ENCODE measurements around the gene FLNA. TPM values are rescaled to one million over a fixed set of nuclear protein-coding genes. Genes with fewer than 3 reads are reported as not detected.
"Not testable (repeated sequence)": the region's sequence is repeated elsewhere in the genome, so short reads cannot be mapped to it uniquely, and the experiment has no call there.

Gene FLNA
- total RNA-seq, 3 donors from 2014 or later = 416 to 675 (median 622) TPM

DNA sequence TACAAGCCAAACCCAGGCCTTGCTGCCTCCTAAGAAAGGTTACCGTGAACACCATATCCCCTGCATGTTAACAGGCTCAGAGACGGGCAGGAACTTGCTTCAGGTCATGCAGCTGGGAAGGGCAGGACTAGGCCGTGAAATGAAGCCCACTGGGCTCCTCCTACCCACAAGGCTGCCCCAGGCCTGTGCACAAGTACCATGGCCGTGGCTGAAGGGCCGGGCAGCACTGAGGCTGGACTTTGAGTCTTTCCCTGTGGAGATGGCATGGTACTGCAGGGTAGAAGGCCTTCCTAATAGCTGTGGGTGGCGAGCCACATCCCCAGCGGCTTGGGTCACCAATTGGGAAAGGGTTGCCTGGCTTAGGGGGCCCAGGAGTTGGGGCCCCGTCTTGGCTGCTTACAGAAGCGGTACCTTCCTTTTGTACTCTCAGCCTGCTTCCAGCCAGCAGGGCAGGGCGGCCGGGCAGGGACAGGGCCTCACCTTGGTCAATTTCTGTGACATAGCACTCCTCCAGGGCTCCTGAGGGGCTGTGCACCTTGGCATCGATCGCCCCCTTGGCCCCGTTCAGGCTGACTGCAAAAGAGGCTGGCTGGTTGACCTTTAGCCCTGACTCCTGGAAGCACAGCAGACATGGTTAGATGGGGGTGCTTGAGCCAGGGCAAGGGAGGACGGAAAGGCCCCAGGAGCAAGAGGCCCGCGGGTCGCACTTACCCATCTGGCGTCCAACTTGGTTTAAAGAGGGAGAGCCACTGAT lies 23.8 kb downstream of the FLNA start:
- no peak for DNase-seq (ENCODE audit: low spot score in 2 of 2)
- Histone ChIP-seq H3K27ac (no peak overlapping the region), H3K9me3 (no peaks in the 10 kb centered on the region), H3K36me3 (no peaks in the 10 kb centered on the region), H3K4me1 (no peaks in the 10 kb centered on the region), H3K27me3 (peaks cover 0 to 26% of the 10 kb centered on the region in 2 donors), H3K4me3 (no peak overlapping the region)
- TF ChIP-seq, protein P1, sequence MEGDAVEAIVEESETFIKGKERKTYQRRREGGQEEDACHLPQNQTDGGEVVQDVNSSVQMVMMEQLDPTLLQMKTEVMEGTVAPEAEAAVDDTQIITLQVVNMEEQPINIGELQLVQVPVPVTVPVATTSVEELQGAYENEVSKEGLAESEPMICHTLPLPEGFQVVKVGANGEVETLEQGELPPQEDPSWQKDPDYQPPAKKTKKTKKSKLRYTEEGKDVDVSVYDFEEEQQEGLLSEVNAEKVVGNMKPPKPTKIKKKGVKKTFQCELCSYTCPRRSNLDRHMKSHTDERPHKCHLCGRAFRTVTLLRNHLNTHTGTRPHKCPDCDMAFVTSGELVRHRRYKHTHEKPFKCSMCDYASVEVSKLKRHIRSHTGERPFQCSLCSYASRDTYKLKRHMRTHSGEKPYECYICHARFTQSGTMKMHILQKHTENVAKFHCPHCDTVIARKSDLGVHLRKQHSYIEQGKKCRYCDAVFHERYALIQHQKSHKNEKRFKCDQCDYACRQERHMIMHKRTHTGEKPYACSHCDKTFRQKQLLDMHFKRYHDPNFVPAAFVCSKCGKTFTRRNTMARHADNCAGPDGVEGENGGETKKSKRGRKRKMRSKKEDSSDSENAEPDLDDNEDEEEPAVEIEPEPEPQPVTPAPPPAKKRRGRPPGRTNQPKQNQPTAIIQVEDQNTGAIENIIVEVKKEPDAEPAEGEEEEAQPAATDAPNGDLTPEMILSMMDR (IDR thresholded peaks at IDR 0.05) = no peak
- TF ChIP-seq POLR2A (IDR thresholded peaks at IDR 0.05) (no peak), POLR2AphosphoS5 (IDR thresholded peaks at IDR 0.05) (no peak)
- intact Hi-C loops (cut with DNase I; ENCODE audit: low total_unique reads) = no loop called here

DNA sequence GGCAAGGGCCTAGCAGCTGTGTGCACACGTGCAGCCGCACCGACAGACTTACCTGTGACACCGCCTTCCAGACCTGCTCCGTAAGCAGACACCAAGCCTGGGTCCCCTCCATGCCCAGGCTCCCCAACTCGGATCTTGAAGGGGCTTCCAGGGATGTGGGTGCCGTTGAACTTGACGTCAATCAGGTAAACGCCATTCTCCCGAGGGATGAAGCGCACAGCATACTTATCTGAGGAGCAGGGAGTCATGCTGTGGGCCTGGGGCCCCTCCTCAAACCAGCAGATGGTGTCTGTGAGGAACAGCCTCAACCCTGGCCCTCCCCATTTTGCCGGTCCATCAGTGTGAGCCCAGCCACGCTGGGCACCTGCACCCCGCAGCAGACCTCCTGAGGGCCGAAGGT lies 24.5 kb downstream of the FLNA start:
- H3K27me3 ChIP-seq = peaks cover 0 to 26% of the 10 kb centered on the region in 2 donors
- no peak for DNase-seq (ENCODE audit: low spot score in 2 of 2)
- no peak overlapping the region for H3K4me3 ChIP-seq
- TF ChIP-seq POLR2A (IDR thresholded peaks at IDR 0.05) (no peak), POLR2AphosphoS5 (IDR thresholded peaks at IDR 0.05) (no peak)
- TF ChIP-seq, protein P1 (IDR thresholded peaks at IDR 0.05) = no peak
- intact Hi-C loops (cut with DNase I; ENCODE audit: low total_unique reads) = no loop called here
- no peaks in the 10 kb centered on the region for H3K4me1 ChIP-seq
- no peaks in the 10 kb centered on the region for H3K9me3 ChIP-seq
- H3K36me3 ChIP-seq = no peaks in the 10 kb centered on the region
- H3K27ac ChIP-seq = no peak overlapping the region

- Histone ChIP-seq H3K4me1 (no peaks in the 10 kb centered on the region), H3K4me3 (no peak overlapping the region), H3K9me3 (no peaks in the 10 kb centered on the region), H3K27me3 (peaks cover 0 to 26% of the 10 kb centered on the region in 2 donors), H3K27ac (no peak overlapping the region), H3K36me3 (no peaks in the 10 kb centered on the region)
- no peak for DNase-seq (ENCODE audit: low spot score in 2 of 2)
- intact Hi-C loops (cut with DNase I; ENCODE audit: low total_unique reads) = no loop called here
- TF ChIP-seq POLR2AphosphoS5 (IDR thresholded peaks at IDR 0.05) (no peak), POLR2A (IDR thresholded peaks at IDR 0.05) (no peak)
- TF ChIP-seq, protein P1 (IDR thresholded peaks at IDR 0.05) = no peak
Measured at GRCh38 chrX:154349359-154349935, 25.0 kb downstream of the FLNA start.

DNA sequence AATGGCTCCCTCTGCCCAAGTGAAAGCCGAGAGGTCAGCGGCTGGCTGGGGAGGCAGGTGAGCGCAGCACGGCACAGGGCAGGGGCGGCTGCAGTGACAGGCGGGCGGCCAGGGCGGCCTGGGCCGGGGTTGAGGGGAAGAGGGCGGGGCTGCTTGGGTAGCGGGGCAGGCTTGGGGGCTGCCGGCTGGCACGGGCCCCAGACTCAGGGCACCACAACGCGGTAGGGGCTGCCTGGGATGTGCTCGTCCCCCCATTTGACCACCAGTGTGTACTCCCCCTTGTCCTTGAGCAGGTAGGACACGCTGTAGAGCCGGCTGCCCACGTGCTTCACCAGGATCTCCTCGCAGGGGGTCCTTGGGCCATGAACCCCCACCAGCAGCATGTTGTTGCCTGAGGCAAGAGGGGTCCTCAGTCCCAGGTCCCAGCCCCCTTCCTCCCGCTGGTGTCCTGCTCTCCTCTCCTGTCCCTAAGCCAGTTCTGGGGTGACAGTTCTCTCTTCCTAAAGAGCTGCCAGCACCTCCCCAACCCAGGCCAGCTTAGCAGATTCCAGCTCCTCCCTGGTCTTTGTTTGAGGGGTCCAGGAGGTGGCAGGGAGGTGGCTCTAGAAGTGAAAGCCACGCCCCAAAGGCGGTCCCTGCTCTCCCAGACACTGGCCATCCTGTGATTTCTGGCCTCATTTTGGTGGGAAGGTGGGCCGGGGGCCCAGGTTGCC lies 25.6 kb downstream of the FLNA start:
- H3K4me1 ChIP-seq = no peaks in the 10 kb centered on the region
- H3K36me3 ChIP-seq = no peaks in the 10 kb centered on the region
- intact Hi-C loops (cut with DNase I; ENCODE audit: low total_unique reads) = no loop called here
- no peak overlapping the region for H3K4me3 ChIP-seq
- no peak for TF ChIP-seq POLR2A (IDR thresholded peaks at IDR 0.05)
- TF ChIP-seq, protein P1 (IDR thresholded peaks at IDR 0.05) = no peak
- no peak for TF ChIP-seq POLR2AphosphoS5 (IDR thresholded peaks at IDR 0.05)
- H3K27me3 ChIP-seq = peaks cover 0 to 22% of the 10 kb centered on the region in 2 donors
- no peaks in the 10 kb centered on the region for H3K9me3 ChIP-seq
- H3K27ac ChIP-seq = no peak overlapping the region
- peak in 1 of 2 donors; percentile 18 for DNase-seq (ENCODE audit: low spot score in 2 of 2)

GRCh38 chrX:154348114-154348531 lies 26.3 kb downstream of the FLNA start:
- no peaks in the 10 kb centered on the region for H3K9me3 ChIP-seq
- no peak overlapping the region for H3K27ac ChIP-seq
- peaks cover 0 to 19% of the 10 kb centered on the region in 2 donors for H3K27me3 ChIP-seq
- no peaks in the 10 kb centered on the region for H3K4me1 ChIP-seq
- TF ChIP-seq POLR2AphosphoS5 (IDR thresholded peaks at IDR 0.05) (no peak), POLR2A (IDR thresholded peaks at IDR 0.05) (no peak)
- TF ChIP-seq, protein P1 (IDR thresholded peaks at IDR 0.05) = no peak
- H3K4me3 ChIP-seq = no peak overlapping the region
- intact Hi-C loops (cut with DNase I; ENCODE audit: low total_unique reads) = no loop called here
- H3K36me3 ChIP-seq = no peaks in the 10 kb centered on the region
- DNase-seq (ENCODE audit: low spot score in 2 of 2) = no peak

GRCh38 chrX:154343620-154344019 lies 30.8 kb downstream of the FLNA start:
- H3K36me3 ChIP-seq; H3K27me3 ChIP-seq; DNase-seq (ENCODE audit: low spot score in 2 of 2); H3K4me1 ChIP-seq; H3K4me3 ChIP-seq; H3K27ac ChIP-seq; H3K9me3 ChIP-seq; intact Hi-C loops (cut with DNase I; ENCODE audit: low total_unique reads): not testable (repeated sequence)

- H3K36me3 ChIP-seq; DNase-seq (ENCODE audit: low spot score in 2 of 2); H3K27me3 ChIP-seq; H3K4me3 ChIP-seq; intact Hi-C loops (cut with DNase I; ENCODE audit: low total_unique reads); H3K27ac ChIP-seq; H3K4me1 ChIP-seq; H3K9me3 ChIP-seq: not testable (repeated sequence)
Measured at GRCh38 chrX:154343063-154343462, 31.4 kb downstream of the FLNA start.

Measured in breast epithelium (tissue), 4 donors.